Measurements from ENCODE around the gene TSHZ2. TPM values are rescaled to one million over a fixed set of nuclear protein-coding genes. Genes with fewer than 3 reads are reported as not detected.
A peak's percentile ranks its signal among the peaks of the same experiment; 100 is the strongest.

The TSHZ2 gene
- total RNA-seq, 1 experiment from 2014 or later, result 2.3 TPM

DNA sequence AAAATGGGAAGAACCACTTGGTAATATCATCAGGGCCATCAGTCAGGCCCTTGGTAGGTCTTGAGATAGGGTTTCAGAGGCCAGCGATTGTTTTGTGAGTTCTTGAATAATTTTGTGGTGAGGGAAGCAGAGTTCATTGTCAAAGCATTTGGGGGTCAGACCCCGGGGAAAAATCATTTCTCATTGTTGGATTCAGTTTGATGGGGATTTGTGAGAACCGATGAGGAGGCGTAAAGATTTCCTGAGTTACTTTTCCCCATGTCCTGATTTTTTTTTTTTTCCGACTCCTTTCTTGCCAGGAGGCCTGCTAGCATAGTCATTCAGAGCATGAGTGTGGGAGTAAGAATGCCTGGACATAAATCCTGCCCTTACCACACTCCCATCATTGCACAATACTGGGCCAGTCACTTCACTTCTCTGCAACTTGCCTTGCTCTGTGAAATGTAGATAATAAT, 60.3 kb downstream of the TSHZ2 start:
- Mint-ChIP-seq H3K36me3 (ENCODE audit: insufficient read depth, unreplicated experiment) (no peaks in the 10 kb centered on the region), H3K9me3 (ENCODE audit: unreplicated experiment) (no peaks in the 10 kb centered on the region), H3K27me3 (ENCODE audit: insufficient read depth, unreplicated experiment) (no peaks in the 10 kb centered on the region), H3K4me1 (ENCODE audit: insufficient read depth, unreplicated experiment) (peaks cover 27% of the 10 kb centered on the region), H3K27ac (ENCODE audit: low read depth, unreplicated experiment) (peak overlapping the region; percentile 88), H3K4me3 (ENCODE audit: unreplicated experiment) (peak overlapping the region; percentile 38)
- ChIA-PET CTCF (interaction anchor here (0.6 to 1.5 kb wide), 10 partner anchors 12 to 515 kb away, joined by 3 to 10 read pairs (median 3); no protein-coding TSS in a partner anchor), POLR2A (interaction anchor here (0.5 to 2.2 kb wide), 8 partner anchors 10 to 108 kb away, joined by 3 to 9 read pairs (median 4); no protein-coding TSS in a partner anchor)
- intact Hi-C loops (cut with micrococcal nuclease), result loop anchor here (1.0 kb wide), 1 partner anchor 50 kb away; no protein-coding TSS in a partner anchor
- peak; percentile 93 for DNase-seq (ENCODE audit: unreplicated experiment)
- BruUV-seq (replicated peaks), result no TSS peak
- TF ChIP-seq, protein P1, sequence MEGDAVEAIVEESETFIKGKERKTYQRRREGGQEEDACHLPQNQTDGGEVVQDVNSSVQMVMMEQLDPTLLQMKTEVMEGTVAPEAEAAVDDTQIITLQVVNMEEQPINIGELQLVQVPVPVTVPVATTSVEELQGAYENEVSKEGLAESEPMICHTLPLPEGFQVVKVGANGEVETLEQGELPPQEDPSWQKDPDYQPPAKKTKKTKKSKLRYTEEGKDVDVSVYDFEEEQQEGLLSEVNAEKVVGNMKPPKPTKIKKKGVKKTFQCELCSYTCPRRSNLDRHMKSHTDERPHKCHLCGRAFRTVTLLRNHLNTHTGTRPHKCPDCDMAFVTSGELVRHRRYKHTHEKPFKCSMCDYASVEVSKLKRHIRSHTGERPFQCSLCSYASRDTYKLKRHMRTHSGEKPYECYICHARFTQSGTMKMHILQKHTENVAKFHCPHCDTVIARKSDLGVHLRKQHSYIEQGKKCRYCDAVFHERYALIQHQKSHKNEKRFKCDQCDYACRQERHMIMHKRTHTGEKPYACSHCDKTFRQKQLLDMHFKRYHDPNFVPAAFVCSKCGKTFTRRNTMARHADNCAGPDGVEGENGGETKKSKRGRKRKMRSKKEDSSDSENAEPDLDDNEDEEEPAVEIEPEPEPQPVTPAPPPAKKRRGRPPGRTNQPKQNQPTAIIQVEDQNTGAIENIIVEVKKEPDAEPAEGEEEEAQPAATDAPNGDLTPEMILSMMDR (IDR thresholded peaks at IDR 0.05; ENCODE audit: unreplicated experiment), result no peak

DNA sequence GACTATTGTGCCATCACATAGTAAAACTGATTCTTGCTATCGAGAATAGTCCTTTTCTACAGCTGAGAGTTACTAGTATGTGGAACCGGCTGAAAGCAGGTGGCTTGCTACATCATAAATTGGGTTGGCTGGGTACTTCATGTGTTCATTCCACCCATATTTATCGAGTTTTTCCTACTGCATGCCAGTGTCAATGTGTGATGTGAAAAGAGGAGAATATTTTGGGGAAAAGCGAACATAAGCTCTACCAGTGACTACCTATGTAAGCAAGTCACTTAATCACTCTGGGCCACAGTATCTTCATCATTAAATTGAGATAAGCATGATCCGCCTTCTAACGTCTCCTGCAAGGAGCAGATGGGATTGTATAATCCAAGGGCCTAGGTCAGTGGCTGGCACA, 61.0 kb downstream of the TSHZ2 start:
- ChIA-PET POLR2A (interaction anchor here (0.8 to 2.2 kb wide), 4 partner anchors 12 to 58 kb away, joined by 3 to 7 read pairs (median 4); no protein-coding TSS in a partner anchor), CTCF (interaction anchor here (0.6 to 1.5 kb wide), 9 partner anchors 12 to 514 kb away, joined by 3 to 5 read pairs (median 3); no protein-coding TSS in a partner anchor)
- no peak for DNase-seq (ENCODE audit: unreplicated experiment)
- Mint-ChIP-seq H3K36me3 (ENCODE audit: insufficient read depth, unreplicated experiment) (no peaks in the 10 kb centered on the region), H3K27me3 (ENCODE audit: insufficient read depth, unreplicated experiment) (no peaks in the 10 kb centered on the region), H3K27ac (ENCODE audit: low read depth, unreplicated experiment) (no peak overlapping the region), H3K9me3 (ENCODE audit: unreplicated experiment) (no peaks in the 10 kb centered on the region), H3K4me3 (ENCODE audit: unreplicated experiment) (no peak overlapping the region), H3K4me1 (ENCODE audit: insufficient read depth, unreplicated experiment) (peaks cover 26% of the 10 kb centered on the region)
- TF ChIP-seq, protein P1 (IDR thresholded peaks at IDR 0.05; ENCODE audit: unreplicated experiment), result no peak
- BruUV-seq (replicated peaks), result no TSS peak
- intact Hi-C loops (cut with micrococcal nuclease), result no loop called here

DNA sequence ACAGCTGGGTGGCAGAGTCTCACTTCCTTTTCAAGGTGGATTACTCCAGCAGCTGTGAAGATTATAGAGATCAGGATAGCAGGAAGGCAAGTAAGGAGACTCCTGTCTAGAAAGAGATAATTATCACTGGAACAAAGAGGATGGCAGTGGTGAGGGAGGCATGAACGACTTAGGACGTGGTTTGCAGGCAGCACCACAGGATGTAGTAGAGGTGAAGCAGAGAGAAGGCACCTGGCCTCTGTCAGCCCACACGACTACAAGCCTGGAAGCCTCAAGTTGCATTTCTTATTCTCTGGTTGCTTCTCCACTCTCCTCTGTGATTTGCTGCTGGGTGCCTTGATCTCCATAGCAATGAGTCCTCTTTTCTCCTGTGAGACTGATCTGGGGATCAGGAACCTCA, 62.7 kb downstream of the TSHZ2 start:
- Mint-ChIP-seq H3K36me3 (ENCODE audit: insufficient read depth, unreplicated experiment) (no peaks in the 10 kb centered on the region), H3K27ac (ENCODE audit: low read depth, unreplicated experiment) (no peak overlapping the region), H3K9me3 (ENCODE audit: unreplicated experiment) (no peaks in the 10 kb centered on the region), H3K4me1 (ENCODE audit: insufficient read depth, unreplicated experiment) (peaks cover 20% of the 10 kb centered on the region), H3K4me3 (ENCODE audit: unreplicated experiment) (no peak overlapping the region), H3K27me3 (ENCODE audit: insufficient read depth, unreplicated experiment) (no peaks in the 10 kb centered on the region)
- intact Hi-C loops (cut with micrococcal nuclease), result no loop called here
- BruUV-seq (replicated peaks), result no TSS peak
- TF ChIP-seq, protein P1 (IDR thresholded peaks at IDR 0.05; ENCODE audit: unreplicated experiment), result no peak
- no peak for DNase-seq (ENCODE audit: unreplicated experiment)
- POLR2A ChIA-PET, result interaction anchor here (0.6 kb wide), 1 partner anchor 66 kb away, joined by 3 read pairs; no protein-coding TSS in a partner anchor
- CTCF ChIA-PET, result interaction anchor here (1.1 to 1.6 kb wide), 3 partner anchors 10 to 181 kb away, joined by 3 to 5 read pairs (median 3); no protein-coding TSS in a partner anchor

DNA sequence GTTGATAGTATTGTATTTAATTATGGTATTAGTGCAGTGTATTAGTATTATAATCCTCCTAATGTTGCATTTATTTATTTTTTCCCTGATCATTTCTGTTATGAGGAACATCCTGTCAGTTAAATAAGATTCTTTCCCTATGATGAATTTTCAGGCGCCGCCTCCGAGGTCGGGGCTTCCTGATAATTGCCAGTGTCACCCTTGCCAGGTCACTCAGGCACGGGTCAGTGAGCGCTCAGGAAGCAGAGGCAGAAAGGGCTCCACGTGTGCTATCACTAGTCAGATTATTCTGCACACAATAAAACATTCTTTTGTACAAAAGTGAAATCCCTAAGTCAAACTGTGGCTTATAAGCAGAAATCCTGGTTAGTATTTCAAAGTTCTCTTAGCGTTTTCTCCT, 64.8 kb downstream of the TSHZ2 start:
- peaks cover 22% of the 10 kb centered on the region for H3K4me1 Mint-ChIP-seq (ENCODE audit: insufficient read depth, unreplicated experiment)
- no peak overlapping the region for H3K27ac Mint-ChIP-seq (ENCODE audit: low read depth, unreplicated experiment)
- TF ChIP-seq, protein P1 (IDR thresholded peaks at IDR 0.05; ENCODE audit: unreplicated experiment), result no peak
- CTCF ChIA-PET, result no interaction called here
- DNase-seq (ENCODE audit: unreplicated experiment), result no peak
- no TSS peak for BruUV-seq (replicated peaks)
- H3K36me3 Mint-ChIP-seq (ENCODE audit: insufficient read depth, unreplicated experiment), result no peaks in the 10 kb centered on the region
- no peaks in the 10 kb centered on the region for H3K27me3 Mint-ChIP-seq (ENCODE audit: insufficient read depth, unreplicated experiment)
- H3K4me3 Mint-ChIP-seq (ENCODE audit: unreplicated experiment), result no peak overlapping the region
- H3K9me3 Mint-ChIP-seq (ENCODE audit: unreplicated experiment), result no peaks in the 10 kb centered on the region
- intact Hi-C loops (cut with micrococcal nuclease), result no loop called here
- POLR2A ChIA-PET, result interaction anchor here (1.0 kb wide), 1 partner anchor 35 kb away, joined by 3 read pairs; no protein-coding TSS in a partner anchor
